ENCODE results near the gene OXCT1.

The OXCT1 gene

DNA sequence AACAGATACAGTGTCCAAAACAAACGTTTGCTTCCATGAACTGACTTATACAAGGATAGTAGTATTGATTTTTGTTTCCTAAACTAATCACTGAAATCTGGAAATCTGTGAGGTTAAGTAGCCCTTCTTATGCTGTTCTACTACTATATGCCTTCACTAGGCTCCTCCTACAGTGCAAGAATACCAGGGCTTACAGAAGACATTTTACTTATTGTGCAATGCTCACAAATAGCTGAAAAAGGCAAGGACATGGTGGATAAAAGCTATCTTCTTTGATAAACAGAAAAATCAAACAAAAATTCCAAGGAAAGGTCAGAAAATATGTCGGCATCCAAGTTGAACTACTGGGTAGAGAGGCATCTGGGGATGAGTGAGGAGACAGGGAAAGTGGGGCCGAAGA is 61.9 kb downstream of the OXCT1 start:
- TF ChIP-seq ZFX (IDR thresholded peaks at IDR 0.05): no peak
- TF ChIP-seq, protein P1, sequence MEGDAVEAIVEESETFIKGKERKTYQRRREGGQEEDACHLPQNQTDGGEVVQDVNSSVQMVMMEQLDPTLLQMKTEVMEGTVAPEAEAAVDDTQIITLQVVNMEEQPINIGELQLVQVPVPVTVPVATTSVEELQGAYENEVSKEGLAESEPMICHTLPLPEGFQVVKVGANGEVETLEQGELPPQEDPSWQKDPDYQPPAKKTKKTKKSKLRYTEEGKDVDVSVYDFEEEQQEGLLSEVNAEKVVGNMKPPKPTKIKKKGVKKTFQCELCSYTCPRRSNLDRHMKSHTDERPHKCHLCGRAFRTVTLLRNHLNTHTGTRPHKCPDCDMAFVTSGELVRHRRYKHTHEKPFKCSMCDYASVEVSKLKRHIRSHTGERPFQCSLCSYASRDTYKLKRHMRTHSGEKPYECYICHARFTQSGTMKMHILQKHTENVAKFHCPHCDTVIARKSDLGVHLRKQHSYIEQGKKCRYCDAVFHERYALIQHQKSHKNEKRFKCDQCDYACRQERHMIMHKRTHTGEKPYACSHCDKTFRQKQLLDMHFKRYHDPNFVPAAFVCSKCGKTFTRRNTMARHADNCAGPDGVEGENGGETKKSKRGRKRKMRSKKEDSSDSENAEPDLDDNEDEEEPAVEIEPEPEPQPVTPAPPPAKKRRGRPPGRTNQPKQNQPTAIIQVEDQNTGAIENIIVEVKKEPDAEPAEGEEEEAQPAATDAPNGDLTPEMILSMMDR (conservative IDR thresholded peaks at IDR 0.05): no peak
- no peak overlapping the region for H3K27ac ChIP-seq

DNA sequence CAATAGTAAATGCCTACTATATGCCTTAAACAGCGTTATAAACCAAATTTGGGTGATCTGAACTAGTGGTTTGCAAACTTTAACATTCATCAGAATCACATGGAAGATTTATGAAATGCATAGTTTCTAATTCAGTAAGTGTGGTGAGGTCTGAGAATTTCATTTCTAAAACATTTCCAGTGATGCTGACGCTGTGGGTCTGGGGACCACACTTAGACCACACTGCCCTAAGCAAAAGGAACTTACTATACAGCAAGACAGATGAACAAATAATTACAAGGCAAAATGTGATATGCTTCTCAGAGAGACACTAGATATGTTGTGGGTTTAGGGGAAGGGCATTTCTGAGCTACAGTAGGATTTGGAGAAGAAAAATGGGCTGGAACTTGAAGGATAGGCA is 72.6 kb downstream of the OXCT1 start:
- TF ChIP-seq ZFX (IDR thresholded peaks at IDR 0.05): no peak
- TF ChIP-seq, protein P1 (conservative IDR thresholded peaks at IDR 0.05): no peak
- no peak overlapping the region for H3K27ac ChIP-seq

GRCh38 chr5:41796061-41796460 is 74.2 kb downstream of the OXCT1 start:
- TF ChIP-seq ZFX (IDR thresholded peaks at IDR 0.05): no peak
- TF ChIP-seq, protein P1 (conservative IDR thresholded peaks at IDR 0.05): no peak
- H3K27ac ChIP-seq: no peak overlapping the region

DNA sequence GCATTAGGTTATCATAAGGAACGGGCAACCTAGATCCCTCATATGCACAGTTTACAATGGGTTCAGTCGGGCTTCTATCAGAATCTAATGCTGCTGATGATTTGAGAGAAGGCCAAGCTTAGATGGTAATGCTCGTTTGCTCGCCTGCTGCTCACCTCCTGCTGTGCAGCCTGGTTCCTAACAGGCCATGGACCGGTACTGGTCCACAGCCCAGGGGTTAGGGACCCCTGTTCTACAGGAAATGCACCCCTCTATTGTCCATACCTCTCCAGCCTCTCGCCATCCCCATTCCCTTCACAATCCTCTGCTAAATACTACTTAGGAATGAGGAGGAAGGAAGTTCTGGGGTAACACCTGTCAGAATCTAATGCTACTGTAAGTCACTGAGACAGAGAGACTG is 75.1 kb downstream of the OXCT1 start:
- TF ChIP-seq ZFX (IDR thresholded peaks at IDR 0.05): no peak
- TF ChIP-seq, protein P1 (conservative IDR thresholded peaks at IDR 0.05): no peak
- no peak overlapping the region for H3K27ac ChIP-seq

DNA sequence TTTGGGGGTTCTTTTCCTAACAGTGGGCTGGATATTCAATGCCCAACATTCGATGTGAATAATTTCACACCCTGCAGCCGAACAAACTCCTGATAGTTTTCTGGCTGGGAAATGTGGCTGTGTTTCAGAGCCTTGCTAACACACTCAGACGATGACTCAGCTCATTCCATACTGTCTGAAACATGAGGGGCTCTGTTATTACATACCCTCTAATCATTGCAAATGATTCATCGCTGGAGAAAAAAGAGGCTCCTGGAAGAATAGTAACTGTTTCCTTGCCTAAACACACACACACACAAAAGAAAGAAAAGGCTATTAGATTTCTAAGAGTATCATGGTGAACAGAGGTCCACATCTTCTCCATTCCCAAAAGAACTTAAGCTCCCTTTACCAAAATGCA is 75.8 kb downstream of the OXCT1 start:
- no peak for TF ChIP-seq ZFX (IDR thresholded peaks at IDR 0.05)
- TF ChIP-seq, protein P1 (conservative IDR thresholded peaks at IDR 0.05): no peak

GRCh38 chr5:41793141-41793770 is 77.0 kb downstream of the OXCT1 start:
- no peak overlapping the region for H3K27ac ChIP-seq
- TF ChIP-seq, protein P1 (conservative IDR thresholded peaks at IDR 0.05): no peak
- TF ChIP-seq ZFX (IDR thresholded peaks at IDR 0.05): no peak

More for the DNA sequence above, 75.8 kb downstream of the OXCT1 start:
- H3K27ac ChIP-seq: no peak overlapping the region

DNA sequence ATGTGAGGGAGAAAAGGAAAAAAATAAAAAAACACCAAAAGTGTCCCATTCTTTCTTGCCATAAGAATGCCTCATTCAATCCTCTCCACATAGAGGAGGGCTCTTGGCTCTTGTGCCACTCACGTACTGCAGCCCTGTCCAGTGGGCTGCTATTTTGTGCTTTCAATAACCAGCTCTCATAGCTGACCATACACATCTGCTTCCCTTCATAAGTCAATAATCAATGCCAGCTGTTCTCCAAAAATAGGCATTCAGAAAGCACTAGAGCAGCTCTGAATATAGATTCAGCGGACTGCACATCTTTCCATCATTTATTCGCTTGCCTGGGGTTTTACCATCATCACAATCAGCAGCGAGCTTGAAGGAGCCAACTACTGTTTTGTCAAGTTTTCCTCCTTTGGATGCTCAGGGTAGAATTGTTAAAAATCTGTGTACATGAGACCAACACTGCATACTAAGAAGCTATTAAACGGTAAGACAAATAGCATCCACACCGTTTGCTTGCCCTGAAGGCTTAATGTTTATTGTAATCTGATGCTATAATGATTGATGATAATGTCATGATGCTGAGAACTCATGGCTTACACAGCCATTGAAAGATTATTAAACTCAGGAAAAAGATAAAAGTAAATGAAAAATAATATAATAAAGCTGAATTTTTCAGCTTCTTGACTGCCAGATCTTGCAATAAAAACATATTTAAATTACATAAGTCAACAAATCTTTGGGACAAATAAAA is 80.0 kb downstream of the OXCT1 start:
- TF ChIP-seq, protein P1 (conservative IDR thresholded peaks at IDR 0.05): no peak
- TF ChIP-seq ZFX (IDR thresholded peaks at IDR 0.05): no peak
- H3K27ac ChIP-seq: no peak overlapping the region
